ACC112 (cell line): ENCODE measurements around the gene RAD9B.
"Not testable (repeated sequence)": the region's sequence is repeated elsewhere in the genome, so short reads cannot be mapped to it uniquely, and the experiment has no call there.

Experiments used
- H2AFZ ChIP-seq: fragments of 200-600 bp; sonication (generic); one replicate; pipeline ENCODE4 v1.6.0; 2017; ENCODE audit warnings: antibody characterized with exemption, low read length; ENCODE audit not compliant: unreplicated experiment
- H3K27ac ChIP-seq: fragments of 200-600 bp; sonication (generic); 2 replicates; pipeline ENCODE4 v1.5.1; 2014; ENCODE audit warnings: low read depth, mild to moderate bottlenecking, antibody characterized with exemption, low read length, moderate library complexity
- H3K27me3 ChIP-seq: fragments of 200-600 bp; sonication (generic); 2 replicates; pipeline ENCODE4 v1.6.1; 2014; ENCODE audit warnings: mild to moderate bottlenecking, antibody characterized with exemption, low read length, moderate library complexity, mixed read lengths; ENCODE audit not compliant: insufficient read depth
- H3K36me3 ChIP-seq: fragments of 200-600 bp; sonication (generic); 2 replicates; pipeline ENCODE4 v1.6.1; 2016; ENCODE audit warnings: mild to moderate bottlenecking, antibody characterized with exemption, low read length, moderate library complexity, mixed read lengths; ENCODE audit not compliant: insufficient read depth
- H3K4me1 ChIP-seq: fragments of 200-600 bp; sonication (generic); one replicate; pipeline ENCODE4 v1.6.1; 2016; ENCODE audit warnings: low read length, mixed read lengths; ENCODE audit not compliant: insufficient read depth, unreplicated experiment, control insufficient read depth
- H3K4me3 ChIP-seq: fragments of 200-600 bp; sonication (generic); 2 replicates; pipeline ENCODE4 v1.5.1; 2014; ENCODE audit warnings: mild to moderate bottlenecking, low read depth, low read length
- H3K79me2 ChIP-seq: fragments of 200-600 bp; sonication (generic); one replicate; pipeline ENCODE4 v1.6.0; 2016; ENCODE audit warnings: low read length; ENCODE audit not compliant: control insufficient read depth, unreplicated experiment, insufficient read depth

RAD9B gene

GRCh38 chr12:110543252-110543959, 41.3 kb downstream of the RAD9B start:
- peaks cover 44% of the 10 kb centered on the region for H3K4me1 ChIP-seq
- no peak overlapping the region for H2AFZ ChIP-seq
- peak overlapping the region; percentile 60 for H3K4me3 ChIP-seq
- H3K27me3 ChIP-seq = no peaks in the 10 kb centered on the region
- H3K79me2 ChIP-seq = peaks cover 10% of the 10 kb centered on the region
- peak overlapping the region; percentile 84 for H3K27ac ChIP-seq
- peaks cover 7% of the 10 kb centered on the region; the same call in 1 of the 2 replicates for H3K36me3 ChIP-seq

GRCh38 chr12:110543965-110544364, 41.8 kb downstream of the RAD9B start:
- Histone ChIP-seq H3K27me3 (no peaks in the 10 kb centered on the region), H3K27ac (peak overlapping the region; percentile 84), H3K4me3 (no peak overlapping the region), H3K79me2 (peaks cover 11% of the 10 kb centered on the region), H3K4me1 (peaks cover 49% of the 10 kb centered on the region), H2AFZ (no peak overlapping the region), H3K36me3 (peaks cover 7% of the 10 kb centered on the region; the same call in 1 of the 2 replicates)

GRCh38 chr12:110545259-110545658, 43.1 kb downstream of the RAD9B start:
- not testable (repeated sequence) for H3K36me3 ChIP-seq, H2AFZ ChIP-seq, H3K4me3 ChIP-seq, H3K27me3 ChIP-seq
- Histone ChIP-seq H3K27ac (peak overlapping the region; percentile 84), H3K79me2 (peaks cover 19% of the 10 kb centered on the region), H3K4me1 (peaks cover 53% of the 10 kb centered on the region)

GRCh38 chr12:110545812-110546211, 43.7 kb downstream of the RAD9B start:
- peak overlapping the region; percentile 11; the same call in 1 of the 2 replicates for H3K4me3 ChIP-seq
- peaks cover 19% of the 10 kb centered on the region for H3K79me2 ChIP-seq

GRCh38 chr12:110546339-110546738, 44.2 kb downstream of the RAD9B start:
- Histone ChIP-seq H3K27me3 (no peaks in the 10 kb centered on the region), H3K36me3 (no peaks in the 10 kb centered on the region), H2AFZ (no peak overlapping the region), H3K27ac (peak overlapping the region; percentile 84), H3K4me1 (peaks cover 53% of the 10 kb centered on the region), H3K79me2 (peaks cover 19% of the 10 kb centered on the region), H3K4me3 (peak overlapping the region; percentile 11; the same call in 1 of the 2 replicates)

More at GRCh38 chr12:110545812-110546211, 43.7 kb downstream of the RAD9B start:
- peak overlapping the region; percentile 84 for H3K27ac ChIP-seq
- H3K36me3 ChIP-seq = no peaks in the 10 kb centered on the region
- H3K4me1 ChIP-seq = peaks cover 53% of the 10 kb centered on the region
- H3K27me3 ChIP-seq = no peaks in the 10 kb centered on the region
- no peak overlapping the region for H2AFZ ChIP-seq

- Histone ChIP-seq H3K4me3 (no peak overlapping the region), H3K36me3 (no peaks in the 10 kb centered on the region), H3K79me2 (peaks cover 23% of the 10 kb centered on the region), H3K4me1 (peaks cover 53% of the 10 kb centered on the region), H3K27me3 (no peaks in the 10 kb centered on the region), H2AFZ (no peak overlapping the region), H3K27ac (peak overlapping the region; percentile 84)
Measured at GRCh38 chr12:110547090-110547489, 45.0 kb downstream of the RAD9B start.

- no peaks in the 10 kb centered on the region for H3K27me3 ChIP-seq
- H2AFZ ChIP-seq = no peak overlapping the region
- H3K79me2 ChIP-seq = peaks cover 18% of the 10 kb centered on the region
- H3K27ac ChIP-seq = peak overlapping the region; percentile 37; the same call in 1 of the 2 replicates
- peaks cover 42% of the 10 kb centered on the region for H3K4me1 ChIP-seq
- no peak overlapping the region for H3K4me3 ChIP-seq
- H3K36me3 ChIP-seq = no peaks in the 10 kb centered on the region
Measured at GRCh38 chr12:110548678-110549077, 46.5 kb downstream of the RAD9B start.

- Histone ChIP-seq H3K79me2 (peaks cover 28% of the 10 kb centered on the region), H3K27ac (no peak overlapping the region)
Measured at GRCh38 chr12:110549716-110550115, 47.6 kb downstream of the RAD9B start.

GRCh38 chr12:110550981-110551380, 48.9 kb downstream of the RAD9B start:
- Histone ChIP-seq H3K27ac (no peak overlapping the region), H3K79me2 (peaks cover 36% of the 10 kb centered on the region), H3K4me3 (no peak overlapping the region), H3K4me1 (peaks cover 34% of the 10 kb centered on the region), H3K36me3 (no peaks in the 10 kb centered on the region), H2AFZ (no peak overlapping the region), H3K27me3 (no peaks in the 10 kb centered on the region)

More at GRCh38 chr12:110549716-110550115, 47.6 kb downstream of the RAD9B start:
- H2AFZ ChIP-seq = no peak overlapping the region
- no peaks in the 10 kb centered on the region for H3K27me3 ChIP-seq
- no peaks in the 10 kb centered on the region for H3K36me3 ChIP-seq
- no peak overlapping the region for H3K4me3 ChIP-seq
- H3K4me1 ChIP-seq = peaks cover 34% of the 10 kb centered on the region
